Choroid plexus epithelial cell (primary cell): Measurements from ENCODE around the gene PANK4.

Experiments
- DNase-seq: peaks from one replicate; pipeline ENCODE4 v3.0.0-alpha.2; 2010; ENCODE audit warnings: low read depth
- H3K4me3 ChIP-seq: 2 replicates; pipeline ENCODE4 v1.5.1; 2011; ENCODE audit warnings: low read depth, mild to moderate bottlenecking, control low read depth, low read length, moderate library complexity
- TF ChIP-seq, protein P1 (sequence below): conservative IDR thresholded peaks from 2 replicates; pipeline ENCODE4 v1.5.1; 2011; ENCODE audit warnings: low read depth, mild to moderate bottlenecking, control low read depth, inconsistent platforms, low read length, moderate library complexity

The PANK4 gene

DNA sequence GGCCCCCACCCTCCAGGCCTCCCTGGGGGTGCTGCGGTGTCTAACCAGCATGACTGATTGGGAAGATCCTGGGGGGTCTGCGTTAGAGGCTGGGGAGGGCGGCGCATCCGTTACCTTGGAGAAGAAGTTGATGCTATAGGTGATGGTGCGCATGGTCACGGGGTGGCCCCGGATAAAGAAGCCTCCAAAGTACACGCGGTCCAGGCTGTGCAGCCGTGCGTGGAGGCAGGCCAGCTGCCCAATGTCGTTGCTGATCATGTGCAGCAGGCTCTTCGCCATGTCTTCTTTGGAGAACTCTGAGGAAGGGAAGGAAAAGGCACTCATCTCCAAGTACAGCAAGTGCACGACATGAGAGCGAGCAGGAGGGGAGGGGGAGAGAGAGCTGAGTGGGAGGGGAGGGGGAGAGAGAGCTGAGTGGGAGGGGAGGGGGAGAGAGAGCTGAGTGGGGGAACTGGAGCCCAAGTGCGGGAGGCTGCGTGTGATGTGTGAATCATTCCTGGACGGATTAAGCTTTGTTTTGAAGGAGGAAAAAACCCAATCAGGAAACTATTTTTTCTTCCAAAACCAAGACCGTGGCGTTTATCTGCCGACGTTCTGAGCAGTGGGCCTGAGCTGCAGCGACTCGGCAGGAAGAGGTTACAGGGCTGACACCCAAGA lies 7.2 kb downstream of the PANK4 start:
- no peak overlapping the region for H3K4me3 ChIP-seq
- TF ChIP-seq, protein P1, sequence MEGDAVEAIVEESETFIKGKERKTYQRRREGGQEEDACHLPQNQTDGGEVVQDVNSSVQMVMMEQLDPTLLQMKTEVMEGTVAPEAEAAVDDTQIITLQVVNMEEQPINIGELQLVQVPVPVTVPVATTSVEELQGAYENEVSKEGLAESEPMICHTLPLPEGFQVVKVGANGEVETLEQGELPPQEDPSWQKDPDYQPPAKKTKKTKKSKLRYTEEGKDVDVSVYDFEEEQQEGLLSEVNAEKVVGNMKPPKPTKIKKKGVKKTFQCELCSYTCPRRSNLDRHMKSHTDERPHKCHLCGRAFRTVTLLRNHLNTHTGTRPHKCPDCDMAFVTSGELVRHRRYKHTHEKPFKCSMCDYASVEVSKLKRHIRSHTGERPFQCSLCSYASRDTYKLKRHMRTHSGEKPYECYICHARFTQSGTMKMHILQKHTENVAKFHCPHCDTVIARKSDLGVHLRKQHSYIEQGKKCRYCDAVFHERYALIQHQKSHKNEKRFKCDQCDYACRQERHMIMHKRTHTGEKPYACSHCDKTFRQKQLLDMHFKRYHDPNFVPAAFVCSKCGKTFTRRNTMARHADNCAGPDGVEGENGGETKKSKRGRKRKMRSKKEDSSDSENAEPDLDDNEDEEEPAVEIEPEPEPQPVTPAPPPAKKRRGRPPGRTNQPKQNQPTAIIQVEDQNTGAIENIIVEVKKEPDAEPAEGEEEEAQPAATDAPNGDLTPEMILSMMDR, result no peak
- DNase-seq, result no peak

DNA sequence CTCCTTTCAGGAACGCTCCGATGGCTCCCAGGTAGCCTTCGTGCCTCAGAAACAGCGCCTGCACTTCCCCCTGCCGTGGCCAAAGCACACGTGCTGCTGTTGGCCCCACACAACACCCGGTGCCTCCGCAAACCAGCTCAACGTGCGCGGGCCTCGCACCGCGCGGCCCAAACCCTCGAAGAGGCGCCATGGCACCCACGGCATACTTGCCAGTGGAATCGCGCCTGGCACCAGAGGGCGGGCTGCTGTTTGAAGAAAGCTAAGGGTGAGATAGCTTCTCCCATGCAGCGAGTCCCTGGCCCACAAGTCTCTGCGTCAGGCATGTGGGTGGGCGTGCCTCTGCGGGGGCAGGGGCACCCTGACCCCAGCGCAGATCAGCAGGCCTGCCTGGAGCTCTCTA lies 7.9 kb downstream of the PANK4 start:
- TF ChIP-seq, protein P1, result no peak
- H3K4me3 ChIP-seq, result no peak overlapping the region
- DNase-seq, result no peak

DNA sequence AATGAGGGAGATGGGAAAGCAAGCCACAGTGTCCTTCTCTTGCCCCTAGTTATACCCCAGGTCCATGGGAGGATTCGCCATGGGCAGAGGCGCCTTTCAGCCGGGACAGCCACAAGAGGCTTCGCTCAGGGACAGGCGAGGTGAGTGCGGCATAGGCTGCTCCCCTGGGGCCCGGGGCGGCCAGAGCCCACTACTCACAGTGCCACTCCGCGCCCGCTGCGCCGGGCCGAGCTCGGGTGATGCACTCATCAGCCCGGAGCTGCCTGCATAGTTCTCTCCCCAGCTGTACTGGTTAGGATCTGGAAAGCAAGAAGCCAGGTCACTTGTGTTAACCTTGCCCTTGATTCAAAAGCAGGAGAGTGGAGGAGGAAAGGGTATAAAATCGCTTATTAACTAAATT lies 8.4 kb downstream of the PANK4 start:
- H3K4me3 ChIP-seq, result no peak overlapping the region
- TF ChIP-seq, protein P1, result no peak
- DNase-seq, result no peak

DNA sequence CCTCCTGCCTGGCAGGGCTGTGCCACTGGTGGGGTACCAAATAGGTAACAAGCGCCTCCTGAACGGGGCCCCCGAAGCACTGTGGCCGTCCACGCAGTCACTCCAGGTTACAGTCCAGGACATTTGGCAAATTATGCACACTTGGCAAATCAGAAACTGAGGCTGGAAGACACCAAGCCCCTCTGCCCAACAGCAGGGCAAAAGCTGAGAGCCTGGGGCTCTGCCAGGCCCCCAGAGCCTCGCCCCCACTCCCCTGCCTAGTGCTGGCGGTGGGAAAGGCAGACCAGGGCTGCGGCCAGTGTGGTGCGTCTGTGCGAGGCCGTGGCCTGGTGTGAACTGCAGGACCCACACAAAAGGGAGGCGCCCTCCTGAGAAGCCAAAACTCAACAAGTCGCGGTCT lies 9.4 kb downstream of the PANK4 start:
- no peak overlapping the region for H3K4me3 ChIP-seq
- DNase-seq, result no peak
- TF ChIP-seq, protein P1, result no peak

DNA sequence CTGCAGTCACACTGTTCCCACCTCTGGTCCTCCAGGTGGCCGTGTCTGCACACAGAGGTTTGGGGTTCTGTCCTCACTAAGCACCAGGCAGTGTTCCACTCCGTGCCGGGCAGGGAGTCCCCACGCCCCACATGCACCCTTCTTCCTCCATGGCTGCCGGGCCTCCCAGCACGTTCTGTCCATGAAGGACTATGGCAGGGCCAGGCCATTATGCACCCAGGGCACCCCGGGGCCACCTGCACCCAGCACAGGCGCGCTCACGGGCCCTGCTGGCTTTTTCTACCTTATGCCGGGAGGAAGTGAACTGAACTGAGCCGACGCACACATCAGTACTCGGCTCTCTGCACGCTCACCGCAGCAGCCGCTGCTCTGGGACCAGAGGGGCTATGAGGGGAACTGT lies 10.3 kb downstream of the PANK4 start:
- H3K4me3 ChIP-seq, result no peak overlapping the region
- TF ChIP-seq, protein P1, result no peak
- no peak for DNase-seq

DNA sequence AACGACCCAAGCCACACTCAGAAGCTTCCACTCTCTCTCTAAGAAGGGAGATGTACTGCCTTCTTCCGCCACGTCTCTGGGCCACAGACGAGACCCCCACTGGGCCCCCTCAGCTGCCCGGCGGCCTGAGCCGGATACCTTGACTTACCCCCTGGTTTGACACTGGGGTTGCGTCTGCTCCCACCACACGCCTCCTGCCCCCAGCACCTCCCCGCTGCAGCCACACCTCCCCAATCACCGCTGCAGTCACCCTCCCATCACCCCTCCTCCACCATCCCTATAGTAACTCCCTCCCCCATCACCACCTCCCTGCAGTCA lies 10.7 kb downstream of the PANK4 start:
- no peak for DNase-seq
- TF ChIP-seq, protein P1, result no peak
- H3K4me3 ChIP-seq, result no peak overlapping the region
